Effector CD8-positive, alpha-beta T cell (primary cell): ENCODE data around the gene APOO.

Experiments
- DNase-seq: peaks from one replicate; lab custom pipeline; 2025; lab: John Stamatoyannopoulos, UW

APOO gene

DNA sequence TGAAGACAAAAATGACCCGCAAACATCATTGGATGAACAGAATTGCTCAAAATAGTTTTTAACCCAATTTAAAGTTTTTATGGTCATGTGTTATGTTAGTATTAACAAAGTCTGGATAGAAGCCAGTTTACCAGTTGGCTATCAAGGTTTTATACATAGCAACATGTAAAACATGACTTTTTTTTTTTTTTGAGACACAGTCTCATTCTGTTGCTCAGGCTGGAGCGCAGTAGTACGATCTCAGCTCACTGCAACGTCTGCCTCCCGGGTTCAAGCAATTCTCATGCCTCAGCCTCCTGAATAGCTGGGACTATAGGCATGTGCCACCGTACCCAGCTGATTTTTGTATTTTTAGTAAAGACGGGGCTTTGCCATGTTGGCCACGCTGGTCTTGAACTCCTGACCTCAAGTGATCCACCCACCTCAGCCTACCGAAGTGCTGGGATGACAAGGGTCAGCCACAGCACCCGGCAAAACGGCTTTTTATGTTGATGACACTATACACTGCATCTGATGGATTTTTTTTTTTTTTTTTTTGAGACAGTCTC lies 121.4 kb downstream of the APOO start:
- DNase-seq: no peak

GRCh38 chrX:23785580-23785979 lies 122.2 kb downstream of the APOO start:
- DNase-seq: no peak

DNA sequence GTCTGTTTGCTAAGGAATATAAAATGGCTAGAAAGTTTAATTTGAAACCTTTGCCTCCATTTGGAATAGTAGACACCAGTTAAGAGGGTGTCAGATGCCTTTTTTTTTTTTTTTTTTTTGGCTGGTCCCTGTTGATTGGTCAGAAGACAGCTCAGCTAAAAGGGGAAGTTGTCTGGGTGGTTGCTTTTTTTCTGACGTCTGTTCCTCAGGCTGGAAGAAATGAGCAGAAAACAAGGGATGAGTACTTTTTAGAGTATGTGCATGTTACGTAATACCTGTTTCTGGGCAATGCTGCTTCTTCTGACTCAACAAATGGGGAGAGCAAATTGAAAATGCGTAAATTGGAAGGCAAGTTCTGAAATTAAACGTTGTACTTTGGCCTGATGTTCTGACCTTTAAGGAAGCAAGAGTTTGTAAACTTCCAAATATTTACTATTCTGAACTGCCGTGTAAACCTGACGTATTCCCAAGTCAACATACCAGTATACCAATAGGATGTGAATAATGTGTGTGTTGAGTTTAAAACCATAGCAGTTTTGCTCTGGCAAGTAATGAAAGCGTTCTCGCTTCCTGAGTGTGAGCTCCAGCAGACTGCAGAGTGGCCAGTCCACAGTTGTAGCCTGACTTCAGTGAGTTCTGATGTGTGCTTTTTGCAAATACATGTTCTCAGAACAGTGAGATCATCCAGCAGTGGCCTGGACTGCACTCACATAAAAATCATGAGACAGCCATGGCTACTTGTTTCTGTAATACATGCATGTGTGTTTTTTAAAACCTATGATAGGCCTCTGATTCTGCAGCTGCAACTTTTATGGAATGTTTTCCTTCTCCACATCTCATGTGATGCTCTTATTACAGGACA lies 123.0 kb downstream of the APOO start:
- DNase-seq: no peak

DNA sequence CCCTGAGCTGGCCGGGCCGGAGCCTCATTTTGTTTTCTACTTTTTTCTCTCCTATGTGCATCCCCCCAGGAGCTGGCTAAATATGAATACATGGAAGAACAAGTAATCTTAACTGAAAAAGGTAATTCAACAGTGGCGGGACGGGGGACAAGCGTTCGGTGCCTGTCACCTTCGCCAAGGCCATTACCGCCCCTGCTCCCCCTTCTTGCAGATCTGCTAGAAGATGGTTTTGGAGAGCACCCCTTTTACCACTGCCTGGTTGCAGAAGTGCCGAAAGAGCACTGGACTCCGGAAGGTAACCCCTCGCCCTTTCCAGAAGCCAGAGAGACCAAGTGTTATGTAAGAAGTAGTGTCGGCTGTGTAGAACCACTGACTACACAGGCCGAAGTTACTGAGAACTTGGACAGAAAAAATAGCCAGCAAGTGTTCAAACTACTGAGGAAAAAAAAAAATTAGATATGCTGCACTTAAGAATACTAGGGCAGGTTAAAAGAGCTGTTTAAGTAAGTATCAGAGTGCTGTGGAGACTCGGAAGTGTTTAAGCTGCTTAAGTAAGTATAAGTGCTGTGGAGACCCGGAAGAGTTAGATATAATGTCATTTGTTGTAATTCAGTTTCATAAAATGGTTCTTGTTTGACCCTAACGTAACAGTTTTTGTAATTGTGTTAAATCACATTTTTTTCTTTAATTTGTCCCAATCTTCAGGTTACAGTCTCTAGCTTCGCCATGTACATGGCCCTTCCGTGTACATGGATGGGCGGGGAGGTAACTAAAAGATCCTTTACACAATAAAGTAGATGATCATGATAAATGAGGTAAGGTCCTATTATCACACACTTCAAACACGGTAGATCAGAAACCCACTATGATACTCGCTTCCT lies 123.9 kb downstream of the APOO start:
- no peak for DNase-seq
